Peyer's patch (tissue), 4 donors: ENCODE results near the gene IER3.

Experiments
- POLR2A ChIP-seq, 2 donors: fragments of 450-650 bp; IDR thresholded peaks; one replicate each; pipeline ENCODE4 v1.5.1; 2017; ENCODE audit warnings: antibody characterized with exemption in 2 of 2, mild to moderate bottlenecking in 2 of 2, moderate library complexity in 2 of 2
- TF ChIP-seq, protein P1 (sequence below), 6 experiments: fragments of 450-650 bp in 4 of 6; fragments of 200-600 bp in 2 of 6; sonication (generic) in 1 of 6; IDR thresholded peaks; one replicate each; pipeline ENCODE4 v1.5.1; 2017 to 2019; ENCODE audit warnings: antibody characterized with exemption in 6 of 6, mild to moderate bottlenecking in 3 of 6, moderate library complexity in 1 of 6

DNA sequence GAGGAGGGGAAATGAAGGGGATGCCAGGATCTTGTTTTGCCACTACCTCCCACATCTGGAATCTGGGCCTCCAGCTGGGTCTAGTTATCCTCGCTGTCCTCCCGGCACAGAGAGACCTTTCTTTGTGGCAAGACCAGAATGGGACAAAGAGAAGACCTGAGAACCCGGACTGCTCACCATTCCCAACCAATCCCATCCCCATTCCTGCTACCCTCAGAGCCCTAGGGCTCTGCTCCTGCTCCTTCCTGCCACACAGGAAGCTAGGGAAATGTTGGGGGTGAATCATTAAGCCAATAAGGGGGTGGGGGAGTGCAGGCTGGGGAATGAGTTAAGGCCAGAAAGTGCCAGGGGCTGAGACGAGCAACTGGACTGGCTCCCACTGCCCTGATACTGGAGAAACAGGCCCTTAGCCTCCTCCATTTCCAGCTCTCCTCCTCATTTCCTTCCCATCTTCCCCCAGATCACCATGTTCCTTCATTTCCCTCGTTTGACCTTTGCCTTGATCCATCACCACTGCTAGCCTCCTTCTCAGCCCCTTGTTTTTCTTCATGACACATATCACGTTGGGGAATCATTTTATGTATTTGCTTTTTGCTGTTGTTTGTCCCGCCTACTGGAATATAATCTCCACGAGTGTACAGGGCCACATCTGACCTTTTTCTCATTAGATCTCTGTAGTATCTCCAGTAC is 4.6 kb upstream of the IER3 start:
- TF ChIP-seq, protein P1, sequence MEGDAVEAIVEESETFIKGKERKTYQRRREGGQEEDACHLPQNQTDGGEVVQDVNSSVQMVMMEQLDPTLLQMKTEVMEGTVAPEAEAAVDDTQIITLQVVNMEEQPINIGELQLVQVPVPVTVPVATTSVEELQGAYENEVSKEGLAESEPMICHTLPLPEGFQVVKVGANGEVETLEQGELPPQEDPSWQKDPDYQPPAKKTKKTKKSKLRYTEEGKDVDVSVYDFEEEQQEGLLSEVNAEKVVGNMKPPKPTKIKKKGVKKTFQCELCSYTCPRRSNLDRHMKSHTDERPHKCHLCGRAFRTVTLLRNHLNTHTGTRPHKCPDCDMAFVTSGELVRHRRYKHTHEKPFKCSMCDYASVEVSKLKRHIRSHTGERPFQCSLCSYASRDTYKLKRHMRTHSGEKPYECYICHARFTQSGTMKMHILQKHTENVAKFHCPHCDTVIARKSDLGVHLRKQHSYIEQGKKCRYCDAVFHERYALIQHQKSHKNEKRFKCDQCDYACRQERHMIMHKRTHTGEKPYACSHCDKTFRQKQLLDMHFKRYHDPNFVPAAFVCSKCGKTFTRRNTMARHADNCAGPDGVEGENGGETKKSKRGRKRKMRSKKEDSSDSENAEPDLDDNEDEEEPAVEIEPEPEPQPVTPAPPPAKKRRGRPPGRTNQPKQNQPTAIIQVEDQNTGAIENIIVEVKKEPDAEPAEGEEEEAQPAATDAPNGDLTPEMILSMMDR (IDR thresholded peaks at IDR 0.05): no peak
- TF ChIP-seq POLR2A (IDR thresholded peaks at IDR 0.05): no peak
